Lower leg skin (tissue), 3 donors: Measurements from ENCODE around the gene OSBPL5.

ENCODE experiments used
- POLR2A ChIP-seq, 2 donors: fragments of 450-650 bp; IDR thresholded peaks; one replicate each; pipeline ENCODE4 v1.6.1; 2016 to 2017; ENCODE audit warnings: antibody characterized with exemption in 2 of 2, mild to moderate bottlenecking in 1 of 2, moderate library complexity in 1 of 2
- TF ChIP-seq, protein P1 (sequence below), 3 donors: fragments of 450-650 bp; IDR thresholded peaks; one replicate each; pipeline ENCODE4 v1.5.1; 2016; ENCODE audit warnings: antibody characterized with exemption in 3 of 3, mild to moderate bottlenecking in 3 of 3, moderate library complexity in 2 of 3

DNA sequence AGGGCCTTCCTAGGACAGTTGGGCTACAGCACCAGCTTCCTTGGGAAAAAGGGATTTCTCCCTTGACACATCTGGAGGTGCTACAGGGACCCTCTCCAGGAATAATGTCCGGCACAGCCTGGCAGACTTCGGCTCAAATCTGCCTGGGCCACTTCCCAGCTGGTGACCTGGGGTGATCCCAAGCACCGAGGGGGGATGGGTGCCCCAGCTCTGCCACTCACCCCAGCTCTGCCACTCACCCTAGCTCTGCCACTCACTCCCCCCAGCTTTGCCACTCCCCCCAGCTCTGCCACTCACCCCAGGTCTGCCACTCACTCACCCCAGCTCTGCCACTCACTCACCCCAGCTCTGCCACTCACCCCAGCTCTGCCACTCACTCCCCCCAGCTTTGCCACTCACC is 9.9 kb downstream of the OSBPL5 start:
- TF ChIP-seq, protein P1, sequence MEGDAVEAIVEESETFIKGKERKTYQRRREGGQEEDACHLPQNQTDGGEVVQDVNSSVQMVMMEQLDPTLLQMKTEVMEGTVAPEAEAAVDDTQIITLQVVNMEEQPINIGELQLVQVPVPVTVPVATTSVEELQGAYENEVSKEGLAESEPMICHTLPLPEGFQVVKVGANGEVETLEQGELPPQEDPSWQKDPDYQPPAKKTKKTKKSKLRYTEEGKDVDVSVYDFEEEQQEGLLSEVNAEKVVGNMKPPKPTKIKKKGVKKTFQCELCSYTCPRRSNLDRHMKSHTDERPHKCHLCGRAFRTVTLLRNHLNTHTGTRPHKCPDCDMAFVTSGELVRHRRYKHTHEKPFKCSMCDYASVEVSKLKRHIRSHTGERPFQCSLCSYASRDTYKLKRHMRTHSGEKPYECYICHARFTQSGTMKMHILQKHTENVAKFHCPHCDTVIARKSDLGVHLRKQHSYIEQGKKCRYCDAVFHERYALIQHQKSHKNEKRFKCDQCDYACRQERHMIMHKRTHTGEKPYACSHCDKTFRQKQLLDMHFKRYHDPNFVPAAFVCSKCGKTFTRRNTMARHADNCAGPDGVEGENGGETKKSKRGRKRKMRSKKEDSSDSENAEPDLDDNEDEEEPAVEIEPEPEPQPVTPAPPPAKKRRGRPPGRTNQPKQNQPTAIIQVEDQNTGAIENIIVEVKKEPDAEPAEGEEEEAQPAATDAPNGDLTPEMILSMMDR (IDR thresholded peaks at IDR 0.05): no peak
- no peak for TF ChIP-seq POLR2A (IDR thresholded peaks at IDR 0.05)
